ENCODE measurements around the gene AHCYL2. TPM values are rescaled to one million over a fixed set of nuclear protein-coding genes. Genes with fewer than 3 reads are reported as not detected.

AHCYL2 gene
- polyA plus RNA-seq, 1 experiment = 7.8 TPM

DNA sequence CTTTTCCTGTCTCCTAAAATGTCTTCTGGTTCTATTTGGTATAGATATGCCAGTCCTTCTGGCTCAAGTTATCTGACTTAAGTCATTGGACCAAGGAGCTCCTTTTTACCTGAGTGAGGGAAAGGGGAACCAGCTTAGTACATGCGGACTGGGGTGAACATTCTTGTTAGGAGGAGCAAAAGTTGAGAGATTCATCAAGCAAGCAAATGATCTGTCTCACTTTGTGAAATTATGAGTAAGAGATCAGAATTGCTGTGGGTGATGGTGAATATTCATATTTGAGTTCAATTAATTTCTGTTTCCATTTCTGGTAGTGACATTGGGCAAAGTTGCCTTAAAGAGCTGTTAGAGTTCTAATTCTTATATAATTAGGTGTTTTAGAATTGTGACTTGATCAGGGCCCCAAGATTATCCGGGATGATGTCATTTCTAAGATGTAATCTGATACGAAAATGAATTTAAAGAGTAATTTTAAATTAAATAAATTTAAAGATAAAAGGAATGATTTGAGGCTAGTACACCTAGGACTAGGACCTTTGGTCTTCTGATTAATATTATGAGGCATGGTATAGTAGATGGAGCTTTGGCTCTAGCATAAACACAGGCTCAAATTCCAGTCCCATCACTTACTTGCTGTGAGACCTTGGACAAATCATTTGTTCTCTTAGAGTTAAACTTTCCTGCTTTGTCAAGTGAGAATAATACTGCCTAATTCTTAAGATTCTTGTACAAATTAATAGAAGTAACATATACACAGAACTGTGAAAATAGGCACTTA, 149.0 kb downstream of the AHCYL2 start:
- Histone ChIP-seq H3K27me3 (ENCODE audit: control insufficient read depth, insufficient read depth, low read length) (no peaks in the 10 kb centered on the region), H3K4me3 (ENCODE audit: low read depth, low read length) (no peak overlapping the region), H3K36me3 (ENCODE audit: control insufficient read depth, insufficient read depth, low read length) (no peaks in the 10 kb centered on the region)
- ChIA-PET POLR2A (no interaction called here), CTCF (interaction anchor here (0.6 to 3.5 kb wide), 6 partner anchors 10 to 242 kb away, joined by 3 to 10 read pairs (median 4); no protein-coding TSS in a partner anchor)
- no peak for DNase-seq (ENCODE audit: low read depth)
- TF ChIP-seq, protein P1, sequence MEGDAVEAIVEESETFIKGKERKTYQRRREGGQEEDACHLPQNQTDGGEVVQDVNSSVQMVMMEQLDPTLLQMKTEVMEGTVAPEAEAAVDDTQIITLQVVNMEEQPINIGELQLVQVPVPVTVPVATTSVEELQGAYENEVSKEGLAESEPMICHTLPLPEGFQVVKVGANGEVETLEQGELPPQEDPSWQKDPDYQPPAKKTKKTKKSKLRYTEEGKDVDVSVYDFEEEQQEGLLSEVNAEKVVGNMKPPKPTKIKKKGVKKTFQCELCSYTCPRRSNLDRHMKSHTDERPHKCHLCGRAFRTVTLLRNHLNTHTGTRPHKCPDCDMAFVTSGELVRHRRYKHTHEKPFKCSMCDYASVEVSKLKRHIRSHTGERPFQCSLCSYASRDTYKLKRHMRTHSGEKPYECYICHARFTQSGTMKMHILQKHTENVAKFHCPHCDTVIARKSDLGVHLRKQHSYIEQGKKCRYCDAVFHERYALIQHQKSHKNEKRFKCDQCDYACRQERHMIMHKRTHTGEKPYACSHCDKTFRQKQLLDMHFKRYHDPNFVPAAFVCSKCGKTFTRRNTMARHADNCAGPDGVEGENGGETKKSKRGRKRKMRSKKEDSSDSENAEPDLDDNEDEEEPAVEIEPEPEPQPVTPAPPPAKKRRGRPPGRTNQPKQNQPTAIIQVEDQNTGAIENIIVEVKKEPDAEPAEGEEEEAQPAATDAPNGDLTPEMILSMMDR (IDR thresholded peaks at IDR 0.05; ENCODE audit: insufficient read depth, low read depth, low read length) = no peak

DNA sequence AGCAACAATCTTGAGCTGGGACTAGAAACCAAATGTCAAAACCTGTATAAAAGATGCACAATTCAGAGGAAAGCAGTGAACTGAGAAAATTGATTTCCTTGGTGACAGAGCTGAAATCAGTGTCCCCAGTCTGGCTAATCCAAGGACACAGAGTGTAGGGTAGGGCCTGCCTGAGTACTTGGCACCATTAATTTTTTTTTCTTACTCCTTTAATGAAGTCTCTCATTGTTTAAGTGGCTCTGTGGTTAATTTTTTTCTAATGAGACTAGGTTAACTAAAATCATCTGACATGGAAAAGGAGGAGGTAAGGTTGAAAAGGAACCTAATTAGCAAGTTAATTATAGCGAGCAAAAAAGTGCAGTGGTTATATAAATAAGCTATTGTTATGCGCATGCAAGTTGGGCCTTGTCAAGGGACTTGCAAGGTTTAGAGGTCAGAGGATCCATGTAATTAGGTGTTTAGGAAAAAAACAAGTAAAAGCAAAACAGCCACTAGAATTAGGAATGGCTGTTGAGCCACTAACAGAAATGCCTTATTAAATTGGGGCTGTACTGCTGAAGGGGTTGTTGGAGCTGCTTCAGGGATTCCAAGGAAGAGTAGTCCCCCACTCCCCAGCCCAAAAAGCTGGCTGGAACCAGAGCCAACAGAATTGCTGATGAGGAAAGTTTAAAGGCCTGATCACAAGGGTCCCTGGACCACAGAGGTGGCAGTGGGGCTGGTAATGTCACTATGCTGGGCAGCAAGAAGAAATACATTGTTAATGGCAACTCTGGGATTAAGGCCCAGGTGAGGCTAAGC, 150.5 kb downstream of the AHCYL2 start:
- Histone ChIP-seq H3K36me3 (ENCODE audit: control insufficient read depth, insufficient read depth, low read length) (no peaks in the 10 kb centered on the region), H3K27me3 (ENCODE audit: control insufficient read depth, insufficient read depth, low read length) (no peaks in the 10 kb centered on the region), H3K4me3 (ENCODE audit: low read depth, low read length) (no peak overlapping the region)
- no peak for DNase-seq (ENCODE audit: low read depth)
- ChIA-PET CTCF (interaction anchor here (0.5 to 4.7 kb wide), 9 partner anchors 8 to 260 kb away, joined by 3 to 40 read pairs (median 5); no protein-coding TSS in a partner anchor), POLR2A (no interaction called here)
- TF ChIP-seq, protein P1 (IDR thresholded peaks at IDR 0.05; ENCODE audit: insufficient read depth, low read depth, low read length) = no peak

DNA sequence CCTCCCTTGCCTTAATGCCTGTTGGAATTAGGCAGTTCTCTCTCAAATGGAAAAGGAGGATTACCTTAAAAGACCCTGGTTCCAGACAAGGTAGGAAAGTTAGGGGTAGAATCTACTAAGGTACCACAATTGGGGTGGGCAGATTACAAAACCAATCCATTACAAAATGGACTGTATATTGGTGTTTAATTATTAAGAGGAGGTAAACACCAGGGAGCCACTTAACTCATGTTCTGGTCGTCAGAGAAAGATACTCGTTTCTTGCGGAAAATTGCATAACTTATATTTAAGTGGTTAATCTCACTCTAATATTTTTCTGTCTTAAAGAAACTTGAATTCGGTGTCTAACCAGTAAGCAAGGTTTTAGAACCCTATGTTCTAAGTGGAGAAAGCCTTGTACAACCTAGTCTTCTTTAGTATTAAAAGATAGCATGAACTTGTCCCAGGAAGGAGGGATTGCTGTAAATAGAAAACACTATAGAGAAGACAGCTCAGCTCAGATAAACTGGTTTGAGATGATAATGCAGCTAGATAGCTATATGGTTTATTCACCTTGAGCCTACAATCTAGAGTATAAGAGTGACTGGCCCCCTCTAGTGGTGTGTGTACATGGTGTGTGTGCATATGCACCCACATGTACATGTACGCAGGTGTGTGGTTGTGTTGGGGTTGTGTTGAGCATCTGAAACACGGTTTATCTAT, 151.4 kb downstream of the AHCYL2 start:
- TF ChIP-seq, protein P1 (IDR thresholded peaks at IDR 0.05; ENCODE audit: insufficient read depth, low read depth, low read length) = peak; percentile 59
- no peak for DNase-seq (ENCODE audit: low read depth)
- Histone ChIP-seq H3K36me3 (ENCODE audit: control insufficient read depth, insufficient read depth, low read length) (no peaks in the 10 kb centered on the region), H3K27me3 (ENCODE audit: control insufficient read depth, insufficient read depth, low read length) (no peaks in the 10 kb centered on the region), H3K4me3 (ENCODE audit: low read depth, low read length) (no peak overlapping the region)
- ChIA-PET CTCF (interaction anchor here (0.6 to 4.7 kb wide), 13 partner anchors 9 to 313 kb away, joined by 3 to 40 read pairs (median 3); no protein-coding TSS in a partner anchor), POLR2A (no interaction called here)

DNA sequence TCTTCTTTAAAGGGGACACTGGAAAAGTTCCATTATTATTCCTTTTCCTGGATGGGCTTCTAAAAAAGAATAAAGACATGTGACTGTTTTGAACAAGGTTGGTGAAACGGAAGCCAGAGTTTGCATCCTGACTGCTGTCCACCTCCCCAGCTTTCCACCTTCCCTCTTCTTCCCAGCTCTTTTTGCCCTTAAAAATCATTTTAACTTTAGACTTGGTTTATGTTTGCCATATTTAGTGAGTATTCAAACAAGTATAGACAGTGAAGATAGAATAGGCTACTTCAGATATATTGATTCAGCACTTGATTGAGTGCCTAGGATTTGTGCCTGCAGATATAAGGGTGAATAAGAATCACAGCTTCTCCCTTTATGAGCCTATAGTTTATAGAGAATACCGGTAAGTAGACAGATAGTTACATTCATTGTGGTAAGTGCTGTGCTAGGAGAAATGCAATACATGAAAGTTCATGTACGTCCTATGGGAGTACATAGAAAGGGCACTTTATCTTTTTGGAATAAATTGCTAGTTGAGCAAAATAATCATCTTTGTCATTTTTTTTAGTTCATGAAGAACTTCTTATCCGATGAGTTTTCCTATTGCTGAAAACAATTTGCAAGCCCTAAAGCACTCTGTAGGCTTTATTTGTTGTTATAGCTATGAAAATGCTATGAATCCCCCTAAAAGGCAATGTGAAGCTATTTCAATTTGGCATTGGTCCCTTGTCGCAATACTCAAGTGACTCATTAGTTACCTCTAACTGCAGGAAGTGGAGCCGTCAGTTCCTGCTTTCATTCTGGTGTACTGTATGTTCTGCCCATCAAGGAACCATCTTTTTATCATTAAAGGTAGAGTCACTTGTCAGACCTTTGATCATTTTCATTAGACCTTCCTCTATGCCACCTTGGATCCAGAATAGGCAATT, 152.2 kb downstream of the AHCYL2 start:
- DNase-seq (ENCODE audit: low read depth) = no peak
- H3K36me3 ChIP-seq (ENCODE audit: control insufficient read depth, insufficient read depth, low read length) = no peaks in the 10 kb centered on the region
- ChIA-PET POLR2A (no interaction called here), CTCF (interaction anchor here (0.6 to 4.7 kb wide), 14 partner anchors 10 to 159 kb away, joined by 3 to 40 read pairs (median 3); no protein-coding TSS in a partner anchor)
- TF ChIP-seq, protein P1 (IDR thresholded peaks at IDR 0.05; ENCODE audit: insufficient read depth, low read depth, low read length) = no peak
- no peak overlapping the region for H3K4me3 ChIP-seq (ENCODE audit: low read depth, low read length)
- no peaks in the 10 kb centered on the region for H3K27me3 ChIP-seq (ENCODE audit: control insufficient read depth, insufficient read depth, low read length)
